Measurements from ENCODE around the gene SH3TC1.

SH3TC1 gene

DNA sequence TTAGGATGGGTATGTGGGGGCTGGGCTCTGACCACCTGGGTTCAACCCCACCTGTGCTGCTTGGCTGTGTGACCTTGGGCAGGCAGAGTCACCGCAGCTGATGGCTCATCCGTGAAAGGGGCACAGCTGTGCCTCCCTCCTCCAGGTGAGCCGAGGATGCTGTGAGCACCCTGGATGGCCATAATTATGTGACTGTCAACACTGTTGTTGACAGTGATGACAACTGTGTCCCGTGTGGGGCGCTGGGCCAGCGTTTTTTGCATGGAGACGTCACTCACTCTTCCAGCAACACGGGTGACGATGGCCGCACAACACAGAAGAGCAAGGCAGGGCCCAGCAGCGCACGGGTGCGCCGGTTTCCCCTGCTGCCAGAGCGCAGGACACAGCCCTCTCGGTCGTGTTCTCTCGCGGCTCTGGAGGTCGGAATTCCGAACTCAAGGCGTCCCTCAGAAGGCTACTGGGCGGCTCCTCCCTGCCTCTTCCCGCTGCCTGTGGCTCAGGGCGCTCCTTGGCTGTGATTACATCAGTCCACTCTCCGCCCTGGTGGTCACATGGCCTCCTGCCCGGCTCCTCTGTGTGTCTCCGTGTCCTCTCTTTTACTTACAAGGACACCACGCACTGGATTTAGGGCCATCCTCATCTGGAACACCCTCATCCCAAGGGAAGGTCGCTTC, 1.3 kb downstream of the SH3TC1 start:
- no peak for DNase-seq (ENCODE audit: low spot score)

DNA sequence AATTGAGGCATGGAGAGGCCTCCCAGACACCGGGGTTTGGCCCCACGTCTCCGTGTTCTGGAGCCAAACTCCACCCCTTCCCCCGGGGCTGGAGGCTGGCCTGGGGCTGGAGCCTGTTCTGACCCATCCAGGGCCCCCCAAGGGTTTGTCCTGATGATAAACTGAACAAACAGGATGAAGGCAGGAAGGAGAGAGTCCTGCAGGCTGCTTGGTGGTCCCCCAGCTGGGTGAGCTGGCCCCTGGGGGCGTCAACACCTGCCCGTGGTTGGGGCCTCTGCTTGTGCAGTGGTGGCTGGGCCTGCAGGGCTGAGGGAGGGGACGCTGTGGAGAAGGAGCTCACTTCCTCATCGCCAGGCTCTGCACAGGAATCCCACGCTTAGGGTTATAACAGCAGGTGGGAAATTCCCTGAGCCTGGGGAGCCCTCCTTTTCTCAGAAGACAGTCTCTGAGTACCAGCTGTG, 2.3 kb downstream of the SH3TC1 start:
- DNase-seq (ENCODE audit: low spot score) = no peak

- DNase-seq (ENCODE audit: low spot score) = no peak
Observed at GRCh38 chr4:8202108-8203051, 3.3 kb downstream of the SH3TC1 start.

DNA sequence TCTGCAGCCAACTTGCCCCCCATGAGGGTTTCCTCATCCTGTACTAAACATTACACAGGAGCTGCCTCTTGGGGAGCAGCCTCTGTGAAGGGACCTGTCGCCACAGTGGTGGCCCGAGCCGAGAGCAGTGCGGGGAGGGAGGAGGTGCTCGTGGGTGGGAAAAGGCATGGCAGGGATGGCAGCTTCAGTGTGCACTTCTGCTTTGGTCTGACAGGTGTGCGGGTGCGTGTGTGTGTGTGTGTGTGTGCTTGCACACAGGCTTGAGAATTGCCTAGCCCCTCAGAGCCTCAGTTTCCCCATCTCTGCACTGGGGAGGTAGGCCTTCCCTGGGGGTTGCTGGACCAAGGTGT, 3.9 kb downstream of the SH3TC1 start:
- DNase-seq (ENCODE audit: low spot score) = no peak

DNA sequence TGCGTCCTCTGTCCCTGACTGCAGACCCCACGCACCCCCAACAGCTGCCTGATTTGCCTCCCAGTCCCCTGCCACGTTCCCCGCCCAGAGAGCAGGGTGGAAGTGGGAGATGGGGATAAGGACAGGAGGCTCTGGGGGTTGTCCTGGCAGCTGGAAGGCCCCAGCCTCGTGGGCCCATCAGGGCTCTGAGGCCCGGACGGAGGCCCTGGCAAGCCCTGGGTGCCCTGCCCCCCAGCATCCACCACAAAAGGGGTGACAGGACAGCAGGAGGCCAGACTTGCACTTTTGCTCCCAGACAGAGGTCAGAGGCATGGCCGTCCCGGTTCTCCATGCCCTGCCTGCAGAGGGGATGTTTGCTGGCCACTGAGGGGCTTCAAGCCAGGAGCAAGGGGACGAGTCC, 4.7 kb downstream of the SH3TC1 start:
- DNase-seq (ENCODE audit: low spot score) = no peak

DNA sequence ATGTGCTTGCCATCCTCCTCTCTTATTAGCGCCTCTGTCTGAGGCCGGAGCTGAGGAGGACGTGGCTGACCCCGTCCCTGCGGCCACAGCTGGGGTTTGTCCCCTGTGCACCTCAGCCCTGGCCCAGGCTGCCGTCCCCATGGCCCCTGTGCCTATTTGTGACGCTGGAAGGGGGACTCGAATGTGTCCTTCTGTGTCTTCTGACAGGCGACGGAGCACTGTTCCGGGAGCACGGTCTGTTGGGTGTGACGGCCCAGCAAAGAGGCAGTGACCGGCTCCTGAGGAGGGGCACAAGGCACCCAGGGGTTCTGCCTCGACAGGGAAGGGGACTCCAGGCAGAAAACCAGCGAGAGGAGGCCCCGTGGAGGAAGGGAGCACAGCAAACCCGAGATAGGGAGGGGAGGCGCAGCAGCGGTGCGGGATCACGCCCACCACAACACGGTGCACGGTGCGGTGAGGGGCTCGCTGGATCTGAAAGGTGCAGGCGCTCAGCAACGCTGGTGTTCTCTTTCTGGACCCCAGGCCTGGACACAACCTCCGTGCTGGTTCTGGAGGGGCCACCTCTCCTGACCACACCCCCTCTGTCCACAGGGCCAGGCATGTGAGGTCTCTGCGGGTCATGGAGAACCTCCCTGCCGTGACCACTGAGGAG, 5.6 kb downstream of the SH3TC1 start:
- DNase-seq (ENCODE audit: low spot score) = no peak

- no peak for DNase-seq (ENCODE audit: low spot score)
Observed at GRCh38 chr4:8205241-8205707, 6.2 kb downstream of the SH3TC1 start.

DNA sequence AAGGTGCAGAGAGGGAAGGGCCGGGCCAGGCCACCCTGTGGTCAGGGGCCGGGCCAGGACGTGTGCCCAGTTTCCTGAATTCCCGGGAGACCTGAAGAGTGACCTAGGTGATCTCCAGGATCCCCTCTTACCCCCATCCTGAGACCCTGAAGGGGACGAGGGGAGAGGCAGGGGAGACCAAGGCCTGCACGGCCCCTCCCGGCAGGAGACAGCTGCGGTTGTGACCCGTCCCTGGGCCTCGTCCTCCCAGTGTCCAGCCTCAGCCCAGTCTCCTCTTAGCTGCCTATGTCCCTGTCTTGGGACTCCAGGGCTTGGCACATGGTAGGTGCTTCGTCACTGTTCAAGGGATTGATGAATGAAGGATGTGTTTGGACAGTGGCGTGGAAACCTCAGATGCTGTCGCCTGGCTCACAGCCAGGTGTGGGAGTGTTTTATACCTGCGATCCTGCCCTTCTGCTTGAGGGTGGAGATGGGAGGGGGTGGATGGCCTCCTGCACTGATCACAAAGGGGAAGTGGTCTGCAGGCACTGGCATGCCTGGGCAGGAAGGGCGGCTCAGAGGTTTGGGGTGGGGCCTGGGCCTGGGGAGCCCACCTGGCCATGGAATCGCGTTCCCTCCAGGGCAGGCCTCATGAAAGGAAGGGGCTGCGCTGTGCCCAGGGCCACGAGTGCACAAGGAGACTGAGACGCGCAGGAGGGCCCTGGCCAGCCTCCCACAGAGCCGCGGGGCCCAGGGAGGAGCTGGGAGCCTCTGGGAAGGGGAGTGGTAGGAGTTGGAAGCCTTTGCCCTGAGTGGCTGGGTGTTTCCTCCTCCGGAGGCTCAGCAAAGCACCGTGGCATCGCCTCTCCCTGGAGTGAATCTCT, 6.9 kb downstream of the SH3TC1 start:
- no peak for DNase-seq (ENCODE audit: low spot score)

- no peak for DNase-seq (ENCODE audit: low spot score)
Observed at GRCh38 chr4:8207314-8207713, 8.2 kb downstream of the SH3TC1 start.

DNA sequence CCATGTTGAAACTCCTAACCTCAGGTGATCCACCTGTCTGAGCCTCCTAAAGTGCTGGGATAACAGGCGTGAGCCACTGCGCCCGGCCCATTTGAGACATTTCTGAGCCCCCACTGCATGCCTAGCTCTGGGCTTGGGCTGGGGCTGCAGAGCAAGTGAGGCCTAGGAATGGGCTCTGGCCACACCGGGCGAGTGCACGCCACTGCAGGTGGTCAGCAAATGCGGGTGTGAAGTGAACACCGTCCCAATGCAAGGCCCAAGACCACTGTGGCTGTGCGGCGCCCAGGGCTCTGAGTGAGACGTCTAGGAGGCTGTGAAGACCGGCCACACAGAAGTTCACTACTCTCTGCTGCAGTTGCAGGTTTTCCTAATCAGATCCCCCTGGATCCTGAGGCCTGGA, 9.5 kb downstream of the SH3TC1 start:
- DNase-seq (ENCODE audit: low spot score) = no peak

DNA sequence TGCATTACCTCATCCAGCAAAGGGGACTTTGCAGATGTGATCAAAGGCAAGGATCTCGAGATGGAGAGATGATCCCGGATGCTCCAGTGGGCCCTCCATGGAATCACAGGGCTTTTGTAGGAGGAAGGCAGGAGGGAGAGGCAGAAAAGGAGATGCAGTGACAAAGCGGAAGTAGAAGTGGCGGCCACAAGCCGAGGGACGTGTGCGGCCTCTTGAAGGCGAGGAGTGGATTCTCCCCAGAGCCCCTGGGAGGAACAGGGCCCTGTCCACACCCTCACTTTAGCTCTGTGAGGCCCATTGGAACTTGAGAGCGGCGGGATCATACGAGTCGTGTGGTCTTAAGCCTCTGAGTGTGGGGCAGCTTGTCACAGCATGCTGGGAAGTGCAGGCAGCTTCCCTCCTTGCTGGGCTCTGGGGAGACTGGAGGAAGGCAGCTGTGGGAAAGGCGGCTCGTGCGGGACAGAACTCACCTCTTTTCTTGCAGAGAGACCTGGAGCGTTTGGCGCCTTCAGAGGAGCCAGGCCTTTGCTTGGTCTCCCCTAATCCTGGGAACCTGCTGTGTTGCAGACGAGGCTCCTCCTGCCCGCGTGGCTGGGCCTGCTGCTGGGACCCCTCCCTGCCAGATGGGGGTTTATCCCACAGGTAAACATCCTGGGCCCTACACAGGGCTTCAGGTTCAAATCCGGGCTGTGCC, 10.2 kb downstream of the SH3TC1 start:
- no peak for DNase-seq (ENCODE audit: low spot score)

GRCh38 chr4:8210010-8210409, 10.9 kb downstream of the SH3TC1 start:
- no peak for DNase-seq (ENCODE audit: low spot score)

DNA sequence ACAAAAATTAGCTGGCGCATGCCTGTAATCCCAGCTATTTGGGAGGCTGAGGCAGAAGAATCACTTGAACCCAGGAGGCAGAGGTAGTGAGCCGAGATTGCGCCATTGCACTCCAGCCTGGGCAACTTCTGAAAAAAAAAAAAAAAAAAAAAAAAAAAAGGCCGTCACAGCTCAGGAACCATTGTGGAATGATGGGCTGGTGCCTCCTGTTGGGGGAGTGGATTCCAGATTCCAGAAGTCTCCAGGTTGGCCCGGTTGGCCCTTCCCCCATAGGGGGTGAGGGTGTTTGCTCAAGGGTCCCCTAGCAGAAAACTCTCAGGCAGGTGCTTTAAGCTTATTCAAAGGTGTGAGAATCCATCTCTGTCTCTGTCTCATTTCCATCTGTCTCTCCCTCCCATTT, 11.5 kb downstream of the SH3TC1 start:
- no peak for DNase-seq (ENCODE audit: low spot score)

DNA sequence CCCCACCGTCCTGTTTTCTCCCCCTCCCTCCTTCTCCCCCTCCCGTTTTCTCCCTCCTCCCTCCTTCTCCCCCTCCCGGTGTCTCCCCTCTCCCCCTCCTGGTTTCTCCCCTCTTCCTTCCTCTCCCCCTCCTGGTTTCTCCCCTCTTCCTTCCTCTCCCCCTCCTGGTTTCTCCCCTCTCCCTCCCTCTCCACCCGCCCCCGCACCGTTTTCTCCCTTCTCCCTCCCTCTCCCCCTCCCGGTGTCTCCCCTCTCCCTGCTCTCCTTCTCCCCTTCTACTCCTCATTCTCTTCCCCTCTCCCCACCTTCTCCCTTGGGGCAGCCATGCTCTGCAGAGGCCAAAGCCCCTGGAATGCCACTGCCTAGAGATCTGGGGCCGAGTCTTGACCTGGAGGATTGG, 12.2 kb downstream of the SH3TC1 start:
- no peak for DNase-seq (ENCODE audit: low spot score)

- DNase-seq (ENCODE audit: low spot score) = no peak
Observed at GRCh38 chr4:8211737-8212581, 12.9 kb downstream of the SH3TC1 start.

DNA sequence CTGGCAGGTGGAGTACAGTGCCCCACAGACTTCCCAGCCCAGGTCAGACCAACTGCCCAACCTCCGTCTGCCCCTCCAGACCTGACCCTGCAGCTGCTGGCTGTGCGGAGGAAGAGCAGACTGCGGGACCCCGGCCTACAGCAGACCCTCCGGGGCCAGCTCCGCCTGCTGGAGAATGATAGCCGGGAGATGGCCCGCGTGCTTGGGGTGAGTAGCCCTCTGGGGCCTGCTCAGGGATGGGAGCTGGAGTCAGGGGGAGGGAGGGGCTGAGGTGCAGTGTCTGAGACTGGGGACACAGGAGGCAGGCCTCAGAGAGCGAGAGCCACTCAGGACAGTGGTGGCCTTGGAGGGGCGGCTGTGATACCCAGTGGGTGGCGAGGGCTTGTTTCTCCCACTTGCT, 13.5 kb downstream of the SH3TC1 start:
- DNase-seq (ENCODE audit: low spot score) = no peak

GRCh38 chr4:8213121-8213520, 14.0 kb downstream of the SH3TC1 start:
- DNase-seq (ENCODE audit: low spot score) = no peak

DNA sequence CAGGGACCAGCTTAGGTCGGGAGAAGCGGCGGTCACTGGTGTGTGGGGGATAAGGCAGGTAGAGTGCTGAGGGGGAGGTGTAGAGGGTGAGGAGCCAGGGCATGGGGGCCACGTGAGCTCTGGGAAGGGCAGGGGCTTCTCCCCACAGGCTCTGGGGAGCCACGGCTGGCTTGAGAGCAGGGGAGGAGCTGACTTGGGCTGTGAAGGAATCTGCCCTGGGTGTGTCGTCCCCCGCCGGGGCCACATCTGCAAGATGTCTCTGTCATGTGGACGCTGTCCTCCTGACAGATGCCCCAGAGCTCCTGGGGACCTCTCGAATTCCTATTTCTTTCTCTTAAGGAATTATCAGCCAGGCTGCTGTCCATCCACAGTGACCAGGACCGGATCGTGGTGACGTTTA, 15.0 kb downstream of the SH3TC1 start:
- DNase-seq (ENCODE audit: low spot score) = no peak

GRCh38 chr4:8215001-8215427, 15.9 kb downstream of the SH3TC1 start:
- no peak for DNase-seq (ENCODE audit: low spot score)
